ENCODE measurements around the gene FTO.

- no peak for TF ChIP-seq POLR2A (IDR thresholded peaks at IDR 0.05)
- TF ChIP-seq, protein P1, sequence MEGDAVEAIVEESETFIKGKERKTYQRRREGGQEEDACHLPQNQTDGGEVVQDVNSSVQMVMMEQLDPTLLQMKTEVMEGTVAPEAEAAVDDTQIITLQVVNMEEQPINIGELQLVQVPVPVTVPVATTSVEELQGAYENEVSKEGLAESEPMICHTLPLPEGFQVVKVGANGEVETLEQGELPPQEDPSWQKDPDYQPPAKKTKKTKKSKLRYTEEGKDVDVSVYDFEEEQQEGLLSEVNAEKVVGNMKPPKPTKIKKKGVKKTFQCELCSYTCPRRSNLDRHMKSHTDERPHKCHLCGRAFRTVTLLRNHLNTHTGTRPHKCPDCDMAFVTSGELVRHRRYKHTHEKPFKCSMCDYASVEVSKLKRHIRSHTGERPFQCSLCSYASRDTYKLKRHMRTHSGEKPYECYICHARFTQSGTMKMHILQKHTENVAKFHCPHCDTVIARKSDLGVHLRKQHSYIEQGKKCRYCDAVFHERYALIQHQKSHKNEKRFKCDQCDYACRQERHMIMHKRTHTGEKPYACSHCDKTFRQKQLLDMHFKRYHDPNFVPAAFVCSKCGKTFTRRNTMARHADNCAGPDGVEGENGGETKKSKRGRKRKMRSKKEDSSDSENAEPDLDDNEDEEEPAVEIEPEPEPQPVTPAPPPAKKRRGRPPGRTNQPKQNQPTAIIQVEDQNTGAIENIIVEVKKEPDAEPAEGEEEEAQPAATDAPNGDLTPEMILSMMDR (IDR thresholded peaks at IDR 0.05), result no peak
- TF ChIP-seq POLR2AphosphoS5 (IDR thresholded peaks at IDR 0.05), result peak; percentile 38
Measured at GRCh38 chr16:53839150-53839549, 135.2 kb downstream of the FTO start.

Measured in prostate gland (tissue), 2 donors.